Retinal pigment epithelial cell (primary cell): ENCODE results near the gene SLC22A15.

Experiments used
- DNase-seq: peaks from one replicate; pipeline ENCODE4 v3.0.0-alpha.2; 2010; ENCODE audit warnings: low read depth
- H3K4me3 ChIP-seq: 2 replicates; pipeline ENCODE4 v1.5.1; 2011; ENCODE audit warnings: mild to moderate bottlenecking, low read length, control low read depth, moderate library complexity
- TF ChIP-seq, protein P1 (sequence below): conservative IDR thresholded peaks from 2 replicates; pipeline ENCODE4 v1.5.1; 2011; ENCODE audit warnings: low read depth, low read length, control low read depth, inconsistent platforms

The SLC22A15 gene

DNA sequence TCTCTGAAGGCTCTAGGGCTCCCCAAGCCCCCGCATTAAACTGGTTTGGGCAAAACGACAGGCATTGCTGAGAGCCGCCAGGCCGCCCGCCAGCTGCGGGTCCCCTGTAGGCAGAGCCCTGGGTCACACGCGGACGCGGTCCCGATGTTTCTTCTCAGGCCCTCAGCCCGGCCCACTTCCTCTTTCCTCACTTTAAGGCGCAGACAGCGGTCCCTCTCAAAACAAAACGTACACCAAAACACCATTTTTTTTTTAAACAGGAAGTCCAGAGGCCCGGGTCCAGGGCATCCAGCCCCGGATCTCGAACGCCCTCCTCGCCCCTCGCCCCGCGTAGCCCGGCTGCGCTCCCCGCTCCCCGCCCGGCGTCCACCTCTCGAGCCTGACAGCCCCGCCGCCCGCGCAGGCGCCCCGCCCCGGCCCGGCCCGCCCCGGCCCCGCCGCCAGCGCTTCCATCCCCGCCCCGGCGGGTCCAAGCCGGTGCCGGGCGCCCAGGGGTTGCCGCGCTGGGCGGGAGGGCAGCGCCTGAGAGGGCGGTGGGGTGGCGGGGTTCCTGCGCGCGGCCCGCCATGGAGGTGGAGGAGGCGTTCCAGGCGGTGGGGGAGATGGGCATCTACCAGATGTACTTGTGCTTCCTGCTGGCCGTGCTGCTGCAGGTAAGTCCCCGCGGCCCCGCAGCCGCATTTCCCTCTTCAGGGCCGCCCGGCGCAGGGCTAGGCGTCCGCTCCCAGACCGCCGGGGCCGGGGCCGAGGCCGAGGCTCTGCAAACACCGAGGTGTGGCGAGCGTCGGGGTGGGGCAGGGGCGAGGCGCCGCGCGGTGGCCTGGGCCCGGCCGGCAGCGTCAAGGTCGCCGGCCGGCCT is at the start of gene SLC22A15:
Gene SLC22A15 (plus strand): TSS at position 452 of the 859 bp plus-strand sequence. CDS start 115 bp downstream, at position 567.
- DNase-seq: no peak

DNA sequence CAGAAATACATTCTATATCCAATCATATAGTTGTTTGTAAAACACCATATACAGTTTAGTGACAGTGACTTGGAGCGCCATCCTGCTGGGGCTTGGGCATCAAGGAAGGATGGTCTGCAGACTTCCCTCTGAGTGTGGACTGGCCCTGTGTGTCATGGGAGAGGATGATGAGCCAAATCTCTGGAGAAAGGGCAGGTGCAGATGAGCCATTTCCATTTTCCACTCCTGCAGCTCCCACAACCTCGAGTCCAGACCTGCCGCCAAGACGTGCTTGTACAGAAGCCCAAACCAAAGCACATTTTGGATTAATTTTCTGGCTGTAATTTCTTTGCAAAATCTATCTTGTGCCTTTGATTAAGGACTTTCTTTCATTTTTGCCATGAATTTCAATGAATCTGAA is 48.3 kb upstream of the SLC22A15 start:
- DNase-seq: no peak
- TF ChIP-seq, protein P1, sequence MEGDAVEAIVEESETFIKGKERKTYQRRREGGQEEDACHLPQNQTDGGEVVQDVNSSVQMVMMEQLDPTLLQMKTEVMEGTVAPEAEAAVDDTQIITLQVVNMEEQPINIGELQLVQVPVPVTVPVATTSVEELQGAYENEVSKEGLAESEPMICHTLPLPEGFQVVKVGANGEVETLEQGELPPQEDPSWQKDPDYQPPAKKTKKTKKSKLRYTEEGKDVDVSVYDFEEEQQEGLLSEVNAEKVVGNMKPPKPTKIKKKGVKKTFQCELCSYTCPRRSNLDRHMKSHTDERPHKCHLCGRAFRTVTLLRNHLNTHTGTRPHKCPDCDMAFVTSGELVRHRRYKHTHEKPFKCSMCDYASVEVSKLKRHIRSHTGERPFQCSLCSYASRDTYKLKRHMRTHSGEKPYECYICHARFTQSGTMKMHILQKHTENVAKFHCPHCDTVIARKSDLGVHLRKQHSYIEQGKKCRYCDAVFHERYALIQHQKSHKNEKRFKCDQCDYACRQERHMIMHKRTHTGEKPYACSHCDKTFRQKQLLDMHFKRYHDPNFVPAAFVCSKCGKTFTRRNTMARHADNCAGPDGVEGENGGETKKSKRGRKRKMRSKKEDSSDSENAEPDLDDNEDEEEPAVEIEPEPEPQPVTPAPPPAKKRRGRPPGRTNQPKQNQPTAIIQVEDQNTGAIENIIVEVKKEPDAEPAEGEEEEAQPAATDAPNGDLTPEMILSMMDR: no peak
- H3K4me3 ChIP-seq: no peak overlapping the region

More for the DNA sequence above, at the start of gene SLC22A15:
- TF ChIP-seq, protein P1: no peak
- peak within 1 kb of the TSS; percentile 65 for H3K4me3 ChIP-seq

DNA sequence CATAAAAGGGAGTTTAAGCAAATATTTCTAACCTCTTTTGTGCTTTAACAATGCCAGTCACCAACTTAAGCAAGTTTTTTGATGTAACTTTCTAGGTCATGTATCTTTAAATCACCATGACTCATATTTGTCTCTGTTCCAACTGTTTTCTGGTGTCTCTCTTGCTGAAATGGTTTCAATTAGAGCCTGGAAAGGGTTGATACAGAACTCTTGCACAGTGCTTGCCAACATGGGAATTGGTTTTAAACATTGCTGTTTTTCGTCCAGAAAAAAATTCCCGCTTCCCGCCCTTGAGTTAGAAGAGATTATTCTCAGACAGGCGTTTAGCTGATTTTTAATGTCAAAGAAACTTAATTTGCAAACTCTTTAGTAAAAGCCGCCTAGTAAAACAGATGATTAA is 46.4 kb upstream of the SLC22A15 start:
- H3K4me3 ChIP-seq: no peak overlapping the region
- peak; percentile 18 for DNase-seq
- TF ChIP-seq, protein P1: no peak

DNA sequence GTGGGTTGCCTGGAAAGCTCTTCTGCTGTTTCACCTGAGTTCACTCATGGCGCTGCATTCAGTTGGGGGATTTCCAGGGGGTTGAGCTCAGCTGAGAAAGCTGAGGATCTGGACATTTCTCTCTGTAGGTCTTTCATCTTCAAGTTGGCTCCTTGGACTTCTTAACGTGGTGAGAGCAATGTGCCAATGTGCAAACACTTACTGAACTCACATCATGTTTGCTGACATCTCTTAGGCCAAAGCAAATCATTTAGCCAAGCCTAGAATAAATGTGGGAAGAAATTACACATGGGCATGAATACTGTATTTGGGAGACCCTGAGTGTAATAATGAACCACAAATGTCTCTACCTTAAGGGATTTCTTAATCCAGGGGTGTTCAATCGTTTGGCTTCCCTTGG is 42.7 kb upstream of the SLC22A15 start:
- DNase-seq: no peak
- TF ChIP-seq, protein P1: no peak
- no peak overlapping the region for H3K4me3 ChIP-seq

DNA sequence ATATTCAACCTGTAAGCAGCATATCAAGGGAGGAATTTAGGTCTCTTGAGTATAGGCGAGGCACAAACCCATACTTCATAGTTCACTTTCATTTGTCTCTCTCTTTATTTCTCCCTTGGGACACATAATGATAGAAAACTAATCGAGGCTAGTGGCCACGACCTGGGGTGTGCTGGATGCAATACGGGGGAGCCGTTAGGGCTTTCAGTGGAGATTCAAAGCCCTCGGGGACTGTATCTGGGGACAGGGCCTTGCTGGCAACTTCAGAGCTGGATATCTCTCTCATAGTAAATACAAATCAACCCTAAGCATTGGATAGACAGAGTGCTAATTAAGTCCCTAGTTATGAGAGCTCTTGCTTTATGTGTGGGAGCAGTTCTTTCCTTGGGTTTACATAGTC is 36.9 kb upstream of the SLC22A15 start:
- DNase-seq: no peak
- no peak overlapping the region for H3K4me3 ChIP-seq
- TF ChIP-seq, protein P1: no peak

DNA sequence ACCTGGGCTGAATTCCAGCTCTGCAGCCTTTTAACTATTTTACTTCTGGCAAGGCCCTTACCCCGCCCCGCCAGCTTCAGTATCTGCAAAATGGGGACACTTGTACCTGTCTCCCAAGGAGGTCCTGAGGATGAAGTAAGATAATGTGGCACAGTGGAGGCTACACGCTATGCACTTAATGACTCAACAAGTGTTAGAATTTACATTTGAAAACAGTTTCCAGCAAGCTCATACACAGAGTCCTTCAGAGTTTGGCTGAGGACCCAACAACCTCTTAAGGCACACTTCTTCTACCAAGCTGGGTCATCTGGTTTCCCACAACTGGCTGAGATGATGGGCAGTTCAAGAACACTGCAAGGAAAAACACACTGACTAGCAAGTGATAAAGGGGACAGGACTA is 30.2 kb upstream of the SLC22A15 start:
- TF ChIP-seq, protein P1: no peak
- H3K4me3 ChIP-seq: no peak overlapping the region
- no peak for DNase-seq

DNA sequence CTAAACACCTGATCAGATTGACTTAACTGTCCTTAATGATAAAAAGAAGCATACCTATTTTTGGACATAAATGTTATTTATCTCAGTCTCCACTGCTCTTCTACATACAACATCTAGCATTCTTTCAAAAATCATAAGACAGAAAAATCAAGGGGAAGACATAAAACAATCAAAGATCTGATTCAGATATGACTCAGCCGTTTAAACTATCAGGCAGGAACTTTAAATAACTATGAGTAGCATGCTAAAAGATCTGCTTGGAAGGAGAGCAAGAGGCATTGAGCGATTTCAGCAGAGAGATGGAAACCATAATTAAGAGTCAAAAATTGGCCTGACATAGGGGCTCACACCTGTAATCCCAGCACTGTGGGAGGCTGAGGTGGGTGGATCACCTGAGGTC is 27.2 kb upstream of the SLC22A15 start:
- DNase-seq: no peak
- no peak overlapping the region for H3K4me3 ChIP-seq
- TF ChIP-seq, protein P1: no peak
